HG03135 (cell line): Measurements from ENCODE around the gene TMEM47.

Experiments used
- ATAC-seq: cut with Tn5 transposase; IDR thresholded peaks from one replicate; pipeline ENCODE4 v1.9.1; 2021; ENCODE audit warnings: mild to moderate bottlenecking, moderate library complexity; ENCODE audit not compliant: unreplicated experiment

The TMEM47 gene

DNA sequence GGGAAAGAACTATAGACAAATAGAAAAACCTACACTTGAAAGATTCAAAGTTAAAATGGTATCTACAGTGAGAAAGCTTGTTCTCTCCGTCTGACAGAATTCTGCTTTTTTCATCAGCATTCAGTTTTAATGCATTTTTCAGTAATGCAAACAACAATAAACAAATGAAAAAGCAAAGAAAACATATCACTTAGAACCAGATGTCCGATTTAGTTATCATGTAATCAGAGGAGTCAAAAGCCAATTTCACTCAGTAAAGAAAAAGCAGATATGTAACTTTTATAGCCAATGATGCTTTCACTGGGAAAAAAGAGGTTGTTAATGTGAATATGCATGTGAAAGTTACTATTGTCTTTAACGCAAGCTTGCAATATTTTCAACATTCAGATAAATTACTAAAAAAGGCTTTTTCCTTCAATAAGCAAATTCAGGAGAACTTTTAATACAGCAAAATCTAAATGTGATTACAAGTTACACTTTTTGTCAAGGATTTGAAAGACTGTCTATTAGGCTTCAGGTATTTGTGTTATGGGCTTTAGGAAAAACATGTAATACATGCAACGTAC, 70.7 kb downstream of the TMEM47 start:
- no peak for ATAC-seq

DNA sequence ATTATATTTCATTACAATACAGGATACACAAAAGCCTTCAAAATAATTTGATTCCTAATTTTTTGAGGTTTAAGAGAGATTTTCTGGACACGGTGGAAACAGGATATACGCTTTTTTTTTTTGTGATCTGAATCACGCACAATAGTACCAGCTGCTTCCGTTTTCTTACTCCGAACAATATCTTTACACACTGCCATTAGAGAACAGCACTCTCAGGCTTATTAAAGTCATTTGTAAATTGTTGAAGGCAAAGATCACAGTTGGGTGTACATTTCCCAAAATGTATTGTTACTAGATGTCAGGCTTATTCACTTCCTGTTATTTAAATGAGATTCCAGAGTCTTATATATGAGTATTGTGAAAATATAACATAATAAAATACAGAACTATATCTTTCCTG, 71.5 kb downstream of the TMEM47 start:
- ATAC-seq, result no peak

DNA sequence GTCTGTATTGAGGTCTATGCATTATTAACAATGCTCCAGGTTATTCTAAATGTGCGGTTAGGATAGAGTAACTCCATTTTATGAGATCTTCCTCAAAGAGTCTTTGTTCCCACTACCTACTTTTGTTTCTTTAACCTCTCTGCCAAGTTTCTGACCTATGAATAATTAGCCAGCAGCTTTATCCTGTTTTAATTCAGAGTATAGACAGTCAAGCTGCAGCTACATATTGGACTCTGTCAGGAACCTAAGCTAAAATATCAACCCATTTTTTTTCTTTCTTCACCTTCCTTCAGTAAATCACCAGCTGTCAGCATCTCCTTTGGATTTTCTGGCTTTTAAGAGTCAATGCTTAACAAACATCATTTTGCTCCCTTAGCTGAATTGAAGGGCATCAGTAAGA, 72.3 kb downstream of the TMEM47 start:
- no peak for ATAC-seq

DNA sequence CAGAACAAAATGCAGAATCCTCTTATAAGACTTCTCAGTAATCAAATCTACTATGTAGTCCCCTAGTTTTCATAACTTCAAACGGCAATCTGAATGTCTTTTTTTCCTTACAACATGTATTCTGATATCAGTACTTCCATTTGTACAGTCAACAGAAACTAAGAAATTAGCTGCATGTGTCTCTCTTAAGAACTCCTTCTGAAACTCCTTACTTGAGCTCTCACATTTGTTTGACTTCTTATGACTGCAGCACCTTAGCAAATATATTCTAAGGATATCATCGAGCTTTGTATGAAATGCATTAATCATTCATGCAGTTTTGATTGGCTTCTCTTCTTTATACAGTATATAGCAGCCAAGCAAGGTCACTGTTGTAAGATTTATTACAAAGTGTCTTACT, 77.0 kb downstream of the TMEM47 start:
- no peak for ATAC-seq

DNA sequence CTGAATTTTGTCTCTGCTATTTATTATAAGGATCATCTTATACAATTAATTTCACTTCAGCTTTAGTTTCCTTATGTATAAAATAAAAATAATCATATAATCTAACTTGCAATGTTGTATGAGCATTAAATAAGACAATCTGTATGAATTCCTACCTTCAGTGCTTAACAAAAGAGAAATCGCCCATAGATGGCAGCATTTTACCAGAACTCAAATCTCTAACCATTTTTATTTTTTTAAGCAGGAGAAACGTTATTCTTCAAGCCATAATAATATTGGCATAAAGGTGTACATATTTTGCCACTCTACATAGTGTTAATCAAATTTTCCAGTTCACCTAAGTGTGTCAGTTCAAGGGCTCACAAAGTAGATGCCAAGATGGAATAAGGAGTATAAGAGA, 78.8 kb downstream of the TMEM47 start:
- ATAC-seq, result no peak
